ENCODE data around the gene PRR5.

GRCh38 chr22:44710474-44711240, 8.7 kb downstream of the PRR5 start:
- TF ChIP-seq CTCF (IDR thresholded peaks at IDR 0.05; ENCODE audit: low read depth, low read length, poor library complexity, severe bottlenecking) (no peak), EZH2phosphoT487 (IDR thresholded peaks at IDR 0.05; ENCODE audit: borderline replicate concordance, low read length) (no peak)

All from DOHH2 (cell line).